H1 (cell line): ENCODE measurements around the gene PIGZ. TPM values are rescaled to one million over a fixed set of nuclear protein-coding genes. Genes with fewer than 3 reads are reported as not detected.

Source experiments
- SP1 ChIP-seq: IDR thresholded peaks from 2 replicates; pipeline ENCODE4 v1.6.1; 2011; ENCODE audit warnings: low read depth, low read length
- polyA plus RNA-seq, 7 experiments: library from polyadenylated mRNA; depleted of rRNA in 3 of 7; stranded (reverse) in 5 of 7; unstranded in 2 of 7; fragments of >200 nt in 5 of 7; fragments of 200-250 nt in 2 of 7; gene quantifications; 1 replicate in 5 of 7; 2 replicates in 1 of 7; 4 replicates in 1 of 7; pipeline versions ENCODE4 v1.2.1 to v1.2.3, GENCODE V29; 2011 to 2013; ENCODE audit warnings: missing spikeins in 2 of 7, mixed read lengths in 2 of 7
- total RNA-seq: library from RNA; stranded (reverse); fragmentation: NEBNext Ultra II Directional; extraction: Animal tissue kit (Norgen Biotek cat#: 25700); gene quantifications from 2 replicates; pipeline ENCODE4 v1.2.1, GENCODE V29; 2021
- TF ChIP-seq, protein P1 (sequence below), 3 experiments: IDR thresholded peaks; 1 replicate in 2 of 3; 2 replicates in 1 of 3; pipeline versions ENCODE4 v1.5.1 to v1.6.1; 2011; ENCODE audit warnings: low read length in 3 of 3, mild to moderate bottlenecking in 3 of 3, inconsistent platforms in 2 of 3, low read depth in 1 of 3, moderate library complexity in 1 of 3; ENCODE audit not compliant: insufficient read depth in 1 of 3; ENCODE audit errors: control extremely low read depth in 1 of 3

Gene PIGZ
- total and polyA plus RNA-seq, 2 of the 8 experiments (the other 6 are each of a cell fraction or from before 2014, with no cell fraction given): 0.32 TPM; not detected in 1

DNA sequence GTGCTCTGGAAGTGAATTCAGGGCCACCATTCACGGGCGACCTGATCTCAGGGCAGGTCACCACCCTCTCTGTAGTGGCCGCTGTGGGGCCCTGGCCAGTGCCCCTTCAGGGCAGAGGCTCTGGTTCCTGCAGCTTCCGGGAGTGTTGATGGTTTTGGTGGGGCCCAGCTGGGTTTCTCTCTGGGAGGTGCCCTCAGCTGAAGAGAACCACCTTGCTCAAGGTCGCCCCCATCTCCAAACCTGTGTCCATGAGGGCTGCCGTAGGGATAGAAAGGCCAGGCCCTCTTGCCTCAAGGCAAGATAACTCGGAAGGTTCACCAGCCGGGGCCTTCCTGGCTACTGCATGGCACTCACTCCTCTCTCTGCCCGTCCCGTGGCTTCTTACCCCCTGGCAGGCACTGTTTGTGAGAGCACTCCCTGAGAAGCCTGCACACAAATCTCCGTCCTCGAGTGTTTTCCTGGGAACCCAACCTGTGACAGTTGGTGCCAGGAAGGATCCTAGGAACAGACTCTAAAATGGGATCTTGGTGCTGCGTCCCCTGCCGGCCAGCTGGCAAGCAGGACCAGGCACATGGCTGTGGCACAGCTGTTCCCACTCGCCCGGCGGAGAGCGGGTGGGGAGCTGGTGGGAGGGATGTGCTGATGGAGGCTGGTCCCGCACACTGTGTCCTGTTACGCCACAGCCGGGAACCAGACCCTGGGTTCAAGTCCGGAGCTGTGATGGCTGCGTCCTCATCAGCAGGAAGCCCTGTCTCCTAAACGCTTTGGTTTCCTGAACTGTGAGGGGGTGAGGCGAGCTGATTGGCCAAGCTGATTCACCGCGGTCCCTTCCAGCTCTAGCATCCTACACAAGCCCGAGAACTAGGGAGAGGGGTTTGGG is 23.2 kb upstream of the PIGZ start (continued):
- TF ChIP-seq, protein P1, sequence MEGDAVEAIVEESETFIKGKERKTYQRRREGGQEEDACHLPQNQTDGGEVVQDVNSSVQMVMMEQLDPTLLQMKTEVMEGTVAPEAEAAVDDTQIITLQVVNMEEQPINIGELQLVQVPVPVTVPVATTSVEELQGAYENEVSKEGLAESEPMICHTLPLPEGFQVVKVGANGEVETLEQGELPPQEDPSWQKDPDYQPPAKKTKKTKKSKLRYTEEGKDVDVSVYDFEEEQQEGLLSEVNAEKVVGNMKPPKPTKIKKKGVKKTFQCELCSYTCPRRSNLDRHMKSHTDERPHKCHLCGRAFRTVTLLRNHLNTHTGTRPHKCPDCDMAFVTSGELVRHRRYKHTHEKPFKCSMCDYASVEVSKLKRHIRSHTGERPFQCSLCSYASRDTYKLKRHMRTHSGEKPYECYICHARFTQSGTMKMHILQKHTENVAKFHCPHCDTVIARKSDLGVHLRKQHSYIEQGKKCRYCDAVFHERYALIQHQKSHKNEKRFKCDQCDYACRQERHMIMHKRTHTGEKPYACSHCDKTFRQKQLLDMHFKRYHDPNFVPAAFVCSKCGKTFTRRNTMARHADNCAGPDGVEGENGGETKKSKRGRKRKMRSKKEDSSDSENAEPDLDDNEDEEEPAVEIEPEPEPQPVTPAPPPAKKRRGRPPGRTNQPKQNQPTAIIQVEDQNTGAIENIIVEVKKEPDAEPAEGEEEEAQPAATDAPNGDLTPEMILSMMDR (IDR thresholded peaks at IDR 0.05; ENCODE audit: control extremely low read depth in 1 of 3, insufficient read depth in 1 of 3, low read depth in 1 of 3, low read length in 3 of 3): peak in 1 of 3 experiments; percentile 4; a peak in 1 of 4 replicates
- no peak for TF ChIP-seq SP1
